Pulmonary artery endothelial cell (primary cell): ENCODE results near the gene CORO1C. TPM values are rescaled to one million over a fixed set of nuclear protein-coding genes. Genes with fewer than 3 reads are reported as not detected.

Experiments used
- DNase-seq: peaks from one replicate; pipeline ENCODE4 v3.0.0-alpha.2; 2011; ENCODE audit warnings: low read depth, low spot score
- total RNA-seq: library from RNA; depleted of rRNA; stranded (reverse); fragments of >200 nt; gene quantifications from 2 replicates; pipeline ENCODE4 v1.2.3, GENCODE V29; 2014

CORO1C gene
- total RNA-seq, 1 donor from 2014 or later, result 278 TPM

DNA sequence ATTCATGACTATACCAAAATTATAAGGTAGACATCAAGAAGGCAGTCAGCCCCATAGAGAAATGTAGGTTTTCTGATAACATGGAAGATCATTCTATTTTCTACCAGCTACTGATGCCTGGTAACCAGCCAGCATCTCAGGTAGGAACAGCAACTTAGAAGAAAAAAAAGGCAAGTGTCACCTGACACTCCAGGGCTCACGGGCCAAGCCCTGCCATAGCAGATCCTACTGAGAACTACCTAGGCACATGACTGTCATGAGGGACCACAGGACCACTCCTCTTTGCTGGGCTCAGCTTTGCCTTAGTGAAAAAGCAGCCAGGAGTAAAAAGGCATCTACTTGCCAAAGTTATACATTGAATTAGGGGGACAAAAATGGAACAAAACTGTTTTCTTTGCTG is 33.4 kb downstream of the CORO1C start:
- DNase-seq, result no peak

DNA sequence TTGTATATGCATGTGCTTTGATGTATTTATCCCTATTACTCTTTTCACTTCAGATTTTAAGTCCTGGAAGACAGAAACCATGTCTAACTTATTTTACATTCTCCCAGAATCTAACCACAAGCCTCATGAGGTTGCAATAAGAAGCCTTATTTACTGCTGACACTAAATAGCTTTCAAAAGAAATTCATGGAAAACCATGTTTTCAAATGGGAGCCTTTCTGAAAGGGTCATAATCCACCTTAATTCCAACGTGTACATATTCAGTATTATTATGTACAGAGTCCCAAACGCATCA is 34.4 kb downstream of the CORO1C start:
- no peak for DNase-seq

DNA sequence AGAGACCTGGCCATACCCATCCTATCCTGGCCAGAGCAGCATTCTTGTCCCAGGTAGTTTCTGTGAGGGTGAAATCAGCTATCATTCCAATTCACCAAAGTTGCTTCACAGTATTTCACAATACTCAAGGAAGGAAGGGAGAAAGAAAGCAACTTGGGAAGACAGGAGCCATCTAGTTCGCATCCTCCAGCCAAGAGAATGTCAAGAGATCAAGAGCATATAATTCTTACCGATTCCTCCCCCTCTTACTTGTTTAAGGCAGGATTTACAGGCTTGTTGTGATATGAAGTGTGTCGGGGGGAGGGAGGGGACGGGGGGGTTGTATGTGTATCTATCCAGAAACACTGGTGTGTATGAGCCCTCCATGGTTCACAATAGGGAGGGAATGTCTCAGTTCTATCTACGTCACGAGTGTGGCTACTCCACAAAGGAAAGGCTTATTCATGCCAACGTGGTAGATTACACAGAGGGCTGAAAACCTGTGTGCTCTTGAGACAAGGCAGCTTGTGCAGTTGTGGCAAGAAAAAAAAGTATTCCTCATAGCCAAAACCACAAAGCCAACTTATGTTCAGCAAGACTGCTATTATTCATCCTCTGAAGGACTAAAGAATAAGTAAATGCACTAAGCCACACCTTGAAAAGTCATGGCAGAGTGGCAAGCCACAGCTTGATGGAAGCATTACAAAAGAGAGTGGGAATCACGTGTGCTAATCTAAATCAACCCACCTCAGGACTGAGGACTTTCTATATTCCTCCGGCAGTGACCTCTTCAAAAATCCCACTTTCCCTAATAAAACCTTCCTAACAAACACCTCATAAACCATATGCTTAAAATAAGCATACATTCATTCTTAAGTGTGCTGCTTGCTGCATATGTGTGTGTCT is 35.0 kb downstream of the CORO1C start:
- no peak for DNase-seq

DNA sequence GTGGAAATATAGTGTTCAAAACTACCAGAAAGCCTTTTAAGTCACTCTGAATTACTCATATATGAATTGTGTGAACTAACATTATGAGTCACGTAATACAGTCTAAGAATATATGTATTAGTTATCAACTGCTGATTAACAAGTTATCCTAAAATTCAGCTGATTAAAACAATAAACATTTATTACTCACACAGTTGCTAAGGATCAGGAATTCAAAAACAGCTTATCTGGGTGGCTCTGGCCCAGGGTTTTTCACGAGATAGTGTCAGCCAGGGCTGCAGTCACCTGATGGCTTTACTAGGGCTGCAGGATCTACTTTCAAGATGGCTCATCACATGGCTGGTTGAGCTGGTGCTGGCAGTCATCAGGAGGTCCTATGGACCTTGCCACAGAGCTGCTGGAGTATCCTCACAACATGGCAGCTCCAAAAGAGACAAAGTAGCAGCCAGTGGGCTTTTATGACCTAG is 36.5 kb downstream of the CORO1C start:
- DNase-seq, result no peak

GRCh38 chr12:108693751-108694150 is 37.6 kb downstream of the CORO1C start:
- no peak for DNase-seq

DNA sequence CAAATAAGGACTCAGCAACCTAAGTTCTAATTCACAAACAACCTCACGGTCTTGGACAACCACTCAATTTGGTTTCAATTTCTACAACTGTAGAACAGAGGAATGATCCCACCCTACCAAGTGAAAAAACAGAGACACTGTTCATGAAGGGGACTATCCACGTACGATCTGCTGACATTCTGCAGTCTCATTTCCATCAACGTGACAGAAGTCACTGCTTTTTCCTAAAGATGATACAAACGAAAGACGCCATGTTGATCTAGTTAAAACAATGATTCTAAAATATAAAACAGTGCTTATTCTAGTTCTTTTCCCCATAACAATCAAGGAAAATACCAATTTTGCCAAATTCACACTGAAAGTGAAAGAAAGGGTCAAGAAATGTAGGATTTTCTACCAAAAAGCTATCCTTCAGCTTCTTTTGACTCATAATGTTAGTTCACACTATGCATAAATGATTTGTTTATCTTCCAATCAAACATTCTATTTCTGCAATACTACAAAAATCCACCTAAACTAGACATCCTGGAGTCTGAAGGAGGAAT is 38.1 kb downstream of the CORO1C start:
- no peak for DNase-seq

- DNase-seq, result no peak
These were observed 39.1 kb downstream of the CORO1C start for GRCh38 chr12:108691998-108692808.

DNA sequence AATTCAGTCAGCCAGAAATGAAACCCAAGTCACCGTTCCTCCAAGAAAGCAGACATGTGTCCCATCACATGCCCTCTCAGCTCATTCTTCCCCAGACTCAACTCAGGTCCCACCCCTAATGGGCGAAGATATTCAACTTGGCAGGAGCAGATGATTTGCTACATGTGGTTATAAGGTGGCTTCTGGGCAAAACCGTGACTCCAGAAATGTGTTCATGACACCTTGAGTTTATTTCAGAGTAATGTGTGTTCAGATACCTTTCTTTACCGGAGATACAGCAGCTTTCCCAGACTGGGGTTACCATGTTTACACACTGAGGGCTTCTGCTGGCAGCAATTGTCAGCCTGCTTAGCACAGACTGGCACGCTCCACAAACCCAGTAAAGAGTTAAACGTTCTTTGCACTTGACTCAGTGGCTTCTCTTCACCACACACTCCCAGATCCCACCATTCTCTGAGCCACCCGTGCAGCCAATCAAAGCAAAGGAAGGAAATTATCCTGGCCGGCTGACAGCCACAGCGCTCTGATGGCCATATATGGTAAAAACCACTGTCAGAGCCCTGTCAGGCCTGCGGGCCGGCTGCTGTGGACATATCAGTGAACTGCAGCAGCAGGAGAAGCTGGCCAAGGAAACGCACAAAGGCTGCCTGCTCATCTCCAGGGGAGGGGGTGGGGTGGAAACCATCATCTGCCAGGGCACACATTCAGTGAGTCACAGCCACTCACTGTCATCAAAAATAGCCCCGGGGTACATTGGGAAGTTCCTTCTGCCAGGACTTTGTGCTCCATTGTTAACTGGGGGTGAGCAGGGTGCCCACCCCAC is 39.9 kb downstream of the CORO1C start:
- DNase-seq, result peak; percentile 99

DNA sequence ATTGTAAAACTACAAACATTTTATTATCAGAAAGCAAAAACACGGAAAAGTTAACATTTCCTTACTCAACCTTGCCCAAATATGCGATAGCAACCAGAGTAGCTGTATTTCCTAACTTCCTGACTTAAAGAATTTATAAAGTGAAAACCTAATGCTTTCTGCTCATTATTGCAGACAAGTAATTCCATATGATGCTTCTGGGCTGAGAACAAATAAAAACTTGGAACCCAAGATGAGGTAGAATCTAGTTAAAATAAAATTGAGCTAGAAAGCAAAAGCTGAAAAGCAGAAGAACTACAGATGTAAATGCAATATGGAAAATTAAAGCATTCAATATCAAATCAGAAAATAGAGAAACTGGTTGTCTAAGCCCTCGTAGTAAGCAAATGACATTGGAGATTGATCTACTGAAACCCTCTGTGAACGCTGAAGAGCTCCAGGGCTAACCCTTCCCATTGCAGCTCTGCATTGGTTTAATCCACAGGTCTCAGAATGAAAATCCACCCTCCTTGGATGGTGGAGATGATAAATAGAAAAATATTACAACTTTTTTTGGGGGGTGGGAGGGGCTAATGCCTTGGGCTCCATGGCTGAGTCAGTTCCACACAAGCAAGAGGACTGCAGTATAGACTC is 40.7 kb downstream of the CORO1C start:
- DNase-seq, result no peak

- no peak for DNase-seq
These were observed 41.2 kb downstream of the CORO1C start for GRCh38 chr12:108690191-108690518.

DNA sequence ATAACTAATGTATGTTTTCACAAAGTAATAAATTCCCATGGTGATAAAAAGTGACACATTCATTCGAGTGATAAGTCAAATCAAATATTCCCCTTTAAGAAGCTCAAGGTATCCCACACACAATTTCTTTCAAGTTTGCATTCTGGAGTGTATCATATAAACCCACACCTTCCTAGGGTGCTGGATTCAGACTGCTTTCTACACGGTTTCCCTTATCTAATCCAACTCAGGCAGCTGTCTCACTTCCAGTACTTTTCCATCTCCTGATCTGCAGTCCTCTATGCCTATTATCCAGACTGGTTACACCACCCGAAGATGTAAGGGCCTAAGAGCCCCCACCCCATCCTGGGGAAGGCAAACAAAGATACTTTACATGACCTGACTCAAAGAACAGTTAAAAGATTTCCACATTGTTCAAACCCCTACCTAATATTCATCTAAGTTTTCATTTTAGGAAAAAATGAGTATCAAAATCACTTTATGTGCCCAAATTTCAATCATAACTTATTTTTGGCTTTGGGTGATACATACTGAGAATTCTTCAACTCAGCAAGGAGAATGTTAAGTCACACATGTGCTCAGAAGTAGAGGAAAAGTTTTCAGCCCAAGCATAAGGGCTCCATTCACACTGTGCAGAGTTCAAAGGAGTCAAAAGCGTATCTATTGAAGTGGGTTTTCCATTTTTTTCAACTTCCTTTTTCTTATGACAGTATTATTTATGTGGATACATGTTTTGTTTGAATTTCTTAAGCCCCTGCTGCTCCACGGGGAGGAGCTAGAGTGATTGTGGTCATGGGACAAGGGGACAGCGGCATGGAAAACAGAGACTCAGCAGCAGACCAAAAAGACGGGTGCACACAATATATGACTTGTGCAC is 41.8 kb downstream of the CORO1C start:
- DNase-seq, result peak; percentile 60

DNA sequence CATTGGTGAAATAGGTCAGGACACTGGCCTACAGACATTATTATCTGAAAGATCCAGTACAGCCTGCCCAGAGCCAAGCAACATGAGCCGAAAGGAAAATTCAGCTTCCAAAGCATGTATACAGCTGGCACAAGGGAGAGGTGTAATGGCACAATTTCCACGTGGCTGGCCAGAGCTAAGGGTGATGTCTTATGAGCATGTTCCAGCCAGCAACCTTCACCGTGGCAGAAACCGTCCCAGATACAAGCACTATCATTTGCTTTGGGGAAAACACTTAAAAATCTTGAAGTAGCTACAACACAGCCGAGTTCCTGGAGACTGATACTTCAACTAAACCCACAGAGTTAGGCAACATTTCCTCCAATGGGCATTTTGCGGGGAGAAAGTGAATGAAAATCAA is 44.5 kb downstream of the CORO1C start:
- DNase-seq, result no peak

DNA sequence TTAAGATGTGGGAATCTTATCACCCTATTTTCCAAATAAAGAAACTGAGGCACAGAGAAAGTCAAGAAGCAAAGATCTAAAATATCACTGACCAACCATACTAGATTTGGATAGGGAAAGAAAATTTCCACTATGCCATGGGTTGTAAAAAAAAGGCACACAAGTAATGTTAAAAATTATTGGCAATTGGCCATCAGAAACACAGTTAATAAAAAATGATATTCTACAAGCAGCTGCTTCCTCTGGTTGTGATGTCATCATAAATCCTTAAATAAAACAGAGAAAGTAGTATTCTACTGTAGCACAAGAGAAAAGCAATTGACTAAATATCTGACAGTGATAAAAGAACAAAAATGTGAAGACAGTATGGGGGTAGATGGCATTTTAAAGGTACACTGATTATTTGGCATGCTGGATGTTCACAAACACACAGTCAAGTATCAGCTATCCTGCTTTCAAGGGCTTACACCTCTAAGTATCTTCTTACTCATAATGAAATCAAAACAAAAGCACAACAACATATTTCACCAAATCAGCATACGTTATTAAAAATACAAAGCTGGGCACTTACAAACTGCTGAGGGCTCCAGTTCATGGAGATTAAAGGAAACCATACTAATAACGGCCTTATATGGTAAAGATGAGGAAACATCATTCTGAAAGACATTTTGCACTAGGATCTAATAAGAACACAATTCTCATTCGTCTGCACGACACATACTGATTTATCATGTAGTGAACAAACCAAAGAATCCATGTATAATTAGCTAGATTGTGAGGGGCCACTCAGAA is 45.7 kb downstream of the CORO1C start:
- peak; percentile 71 for DNase-seq

DNA sequence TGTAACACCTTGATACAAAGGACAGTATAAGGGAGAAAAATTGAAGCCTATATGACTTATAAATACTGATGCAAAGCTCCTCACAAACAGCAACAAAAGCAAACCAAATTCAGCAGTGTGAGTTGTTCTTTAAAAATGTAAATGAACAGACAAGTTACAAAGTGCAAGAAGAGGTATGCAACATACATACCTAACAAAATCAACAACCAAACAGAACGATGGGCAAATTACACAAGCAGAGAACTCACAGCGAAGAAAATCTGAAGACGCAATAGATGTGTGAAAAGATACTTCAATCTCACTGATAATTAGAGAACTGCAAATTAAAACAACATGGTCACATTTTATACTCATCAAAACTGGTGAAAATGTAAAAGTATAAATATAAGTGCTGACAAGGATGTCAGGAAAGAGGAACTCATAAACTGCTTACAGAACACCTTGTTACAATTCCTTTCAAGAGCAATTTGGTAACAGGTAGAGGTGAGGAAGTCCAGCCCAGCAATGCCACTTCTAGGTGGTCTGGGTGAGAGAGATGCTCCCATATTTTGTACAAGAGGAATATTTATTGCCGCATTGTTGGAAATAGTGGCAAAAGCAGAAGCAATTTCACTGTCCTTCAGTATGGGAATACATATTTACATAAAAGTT is 47.3 kb downstream of the CORO1C start:
- DNase-seq, result no peak

DNA sequence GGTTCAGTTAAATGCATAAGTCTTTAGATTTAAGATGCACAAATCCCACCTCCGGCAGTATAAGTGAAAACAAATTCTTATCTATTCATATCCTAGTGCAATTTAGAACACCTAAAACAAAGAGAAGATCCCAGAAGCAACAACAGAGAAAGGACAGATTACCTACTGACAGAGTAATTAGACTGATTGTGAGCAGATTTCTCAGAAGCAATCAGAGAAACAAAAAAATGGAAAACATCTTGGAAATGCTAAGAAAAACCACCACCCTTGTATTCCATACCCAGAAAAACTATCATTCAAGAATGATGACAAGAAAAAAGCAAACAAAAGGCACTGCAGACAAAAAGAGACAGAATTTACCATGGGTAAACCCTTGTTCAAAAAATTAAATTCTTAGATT is 50.0 kb downstream of the CORO1C start:
- no peak for DNase-seq

GRCh38 chr12:108679106-108679681 is 52.1 kb downstream of the CORO1C start:
- no peak for DNase-seq

- no peak for DNase-seq
These were observed 53.1 kb downstream of the CORO1C start for GRCh38 chr12:108678104-108678730.

- no peak for DNase-seq
These were observed 53.9 kb downstream of the CORO1C start for GRCh38 chr12:108677381-108677780.
